ENCODE data around the gene KRT4.
"Not testable (repeated sequence)": the region's sequence is repeated elsewhere in the genome, so short reads cannot be mapped to it uniquely, and the experiment has no call there.

KRT4 gene

DNA sequence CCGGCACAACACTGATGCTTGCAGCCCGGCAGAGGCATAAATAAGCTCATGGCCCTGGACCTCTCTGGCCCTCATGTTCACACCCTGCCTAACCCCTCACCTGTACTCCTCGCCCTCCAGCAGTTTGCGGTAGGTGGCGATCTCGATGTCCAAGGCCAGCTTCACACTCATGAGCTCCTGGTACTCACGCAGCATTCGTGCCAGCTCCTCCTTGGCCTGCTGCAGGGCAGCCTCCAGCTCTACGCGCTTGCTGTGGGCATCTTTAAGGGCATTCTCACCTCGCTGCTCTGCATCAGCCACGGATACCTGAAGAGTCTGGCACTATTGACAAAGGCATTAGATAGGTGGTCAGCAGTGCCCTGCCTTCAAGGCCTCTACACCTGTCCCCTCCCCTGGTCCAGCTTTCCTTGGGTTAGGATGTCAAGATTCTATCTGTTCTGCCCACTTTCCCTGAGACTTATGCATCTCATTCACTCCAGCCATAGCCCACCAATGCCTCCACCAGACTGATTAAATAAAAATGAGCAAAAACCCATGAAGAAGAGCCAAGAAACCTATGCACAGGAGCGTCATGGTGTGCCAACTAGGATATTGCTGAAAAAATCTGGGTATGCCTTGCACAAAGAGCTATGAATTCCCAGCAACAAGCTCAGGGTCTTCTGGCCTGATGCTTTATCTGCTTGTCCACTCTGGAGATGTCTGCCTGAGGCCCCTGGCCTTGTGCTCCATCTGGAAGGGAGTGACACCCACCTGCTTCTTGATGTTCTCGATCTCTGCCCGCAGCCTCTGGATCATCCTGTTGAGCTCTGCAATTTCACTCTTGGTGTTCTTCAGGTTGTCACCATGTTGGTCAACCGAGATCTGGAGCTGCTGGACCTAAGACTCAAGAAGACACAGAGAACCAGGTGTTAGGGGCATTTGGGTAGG lies 6.1 kb downstream of the KRT4 start:
- DNase-seq = no peak

DNA sequence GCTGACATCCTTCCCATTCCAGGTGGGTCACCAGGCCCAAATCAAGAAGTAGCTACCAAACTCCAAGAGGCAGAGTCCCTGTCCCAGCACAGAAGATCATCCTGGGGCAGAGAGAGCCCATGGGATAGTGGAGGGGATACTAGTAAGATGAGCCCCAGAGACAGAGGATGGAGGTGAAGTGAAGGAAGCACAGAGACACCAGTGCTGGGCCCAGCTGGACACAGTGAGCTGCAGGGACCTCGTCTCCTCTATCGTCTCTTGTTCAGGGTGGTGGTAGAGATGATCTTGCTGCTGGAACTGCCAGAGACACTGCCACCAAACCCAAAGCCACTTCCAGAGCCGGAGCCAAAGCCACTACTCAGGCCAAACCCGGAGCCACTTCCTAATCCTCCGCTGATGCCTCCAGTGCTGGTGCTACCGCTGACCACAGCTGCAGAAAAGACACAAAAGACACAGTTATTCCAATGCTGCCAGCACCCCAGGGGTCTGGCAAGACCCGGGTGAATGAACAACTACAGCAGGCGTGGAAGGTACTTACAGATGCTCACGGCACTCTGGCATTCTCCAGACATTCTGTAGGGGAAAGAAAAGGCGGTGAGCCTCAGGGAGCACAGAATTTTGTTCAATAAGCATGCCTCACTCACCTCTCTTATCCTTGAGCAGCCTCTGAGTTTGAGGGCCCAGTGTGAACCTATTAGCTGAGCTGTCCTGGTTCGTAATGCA lies 6.9 kb downstream of the KRT4 start:
- DNase-seq = no peak

DNA sequence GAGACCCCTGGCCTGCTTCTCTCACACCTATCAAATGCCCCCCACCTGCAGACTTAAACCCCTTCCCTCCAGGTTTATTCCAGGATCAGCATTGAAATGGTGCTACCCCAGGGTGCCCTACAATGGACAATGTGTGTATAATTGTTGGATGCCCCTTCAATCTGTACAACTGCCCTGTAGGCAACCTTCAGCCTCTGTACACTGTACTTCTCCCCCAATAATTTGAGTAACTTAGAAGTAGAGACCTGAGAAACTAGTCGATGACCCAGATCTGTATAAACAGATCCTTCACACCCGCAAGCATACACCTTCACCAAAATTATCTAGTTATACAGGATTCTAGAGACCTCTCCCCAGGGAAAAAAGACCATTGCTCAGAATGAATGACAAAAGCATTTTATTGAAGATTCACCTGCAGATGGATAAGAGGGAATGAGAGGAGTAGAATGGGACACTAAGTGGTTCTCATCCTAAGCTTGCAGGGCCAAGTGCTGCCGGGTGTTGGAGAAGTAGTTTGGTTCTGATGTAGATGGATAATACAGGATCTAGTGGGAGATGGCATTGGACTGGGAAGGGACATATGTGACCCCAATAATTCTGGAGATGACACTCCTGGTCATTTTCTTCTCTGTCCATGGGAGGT lies 7.6 kb downstream of the KRT4 start:
- DNase-seq = no peak

DNA sequence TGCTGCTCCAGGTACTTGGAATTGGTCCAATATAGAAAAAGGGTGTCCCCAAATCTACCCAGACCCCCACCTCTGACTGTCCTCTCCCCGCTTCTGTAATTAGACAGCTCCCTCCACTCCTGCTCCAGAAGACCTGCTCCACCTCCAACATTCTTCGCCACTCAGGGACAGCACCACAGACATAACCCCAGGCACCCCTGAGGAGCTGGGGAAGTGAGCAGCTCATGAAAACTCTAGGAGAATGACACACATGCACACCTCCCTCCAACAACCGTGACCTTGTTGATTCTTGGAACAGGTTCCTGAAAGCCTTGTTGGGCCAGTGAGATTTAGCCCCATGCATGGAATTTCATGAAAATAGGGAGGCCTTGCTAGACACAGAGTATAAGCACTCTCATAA lies 8.2 kb downstream of the KRT4 start:
- no peak for DNase-seq

GRCh38 chr12:52805000-52805399 lies 8.9 kb downstream of the KRT4 start:
- DNase-seq = no peak

GRCh38 chr12:52802442-52802841 lies 11.5 kb downstream of the KRT4 start:
- no peak for DNase-seq

GRCh38 chr12:52801773-52802172 lies 12.1 kb downstream of the KRT4 start:
- DNase-seq = no peak

- DNase-seq = no peak
Measured at GRCh38 chr12:52800259-52800917, 13.5 kb downstream of the KRT4 start.

DNA sequence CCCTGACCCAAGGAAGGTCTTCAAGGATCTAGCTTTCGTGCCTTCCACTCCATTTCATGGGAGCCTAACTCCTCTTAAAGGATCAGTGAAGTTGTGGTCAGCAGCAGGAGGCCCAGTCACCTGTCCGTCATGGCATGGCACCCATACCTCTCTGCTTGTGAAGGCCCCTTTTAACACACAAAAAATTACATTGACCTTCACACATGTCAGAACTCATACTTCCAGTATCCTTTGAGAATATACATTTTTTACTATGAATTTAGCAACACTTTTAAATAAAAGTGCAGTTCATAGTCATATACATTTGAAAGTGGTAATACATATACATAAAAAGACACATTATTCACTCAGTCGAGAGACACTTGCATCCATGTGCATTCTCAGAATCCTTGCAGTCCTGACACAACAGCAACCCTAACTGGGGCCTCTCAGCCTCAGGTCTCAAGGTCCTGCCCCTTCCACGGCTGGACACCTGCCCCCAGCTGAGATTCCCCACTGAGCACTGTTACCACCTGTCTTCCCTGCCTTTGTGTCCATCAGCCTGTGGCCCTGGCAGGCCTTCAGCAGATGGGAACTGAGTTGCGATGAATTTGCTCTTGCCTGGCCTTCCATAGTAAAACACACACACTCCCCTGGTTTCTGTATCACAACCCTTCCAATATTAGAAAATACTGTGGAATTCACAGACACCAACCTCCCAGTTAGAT lies 14.3 kb downstream of the KRT4 start:
- no peak for DNase-seq

GRCh38 chr12:52798671-52799504 lies 15.0 kb downstream of the KRT4 start:
- no peak for DNase-seq

- no peak for DNase-seq
Measured at GRCh38 chr12:52798003-52798670, 15.8 kb downstream of the KRT4 start.

DNA sequence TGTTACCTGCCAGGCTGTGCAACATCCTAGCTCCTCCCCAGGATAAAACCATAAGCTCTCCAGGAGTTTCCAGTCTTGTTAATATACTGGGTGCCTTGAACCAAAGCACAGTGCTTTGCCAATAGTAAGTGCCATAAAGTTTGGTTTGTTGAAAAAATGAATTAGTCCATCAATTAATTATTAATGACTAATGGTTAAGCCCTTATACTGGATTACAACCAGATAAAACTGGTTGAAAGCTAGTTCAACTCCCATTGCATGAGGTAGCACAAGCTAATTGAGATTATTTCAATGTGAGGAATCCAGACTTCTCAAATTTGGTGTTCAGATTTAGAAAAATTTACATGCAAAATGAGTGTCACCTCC lies 16.4 kb downstream of the KRT4 start:
- DNase-seq = no peak

- no peak for DNase-seq
Measured at GRCh38 chr12:52796839-52797528, 16.9 kb downstream of the KRT4 start.

GRCh38 chr12:52796429-52796794 lies 17.5 kb downstream of the KRT4 start:
- no peak for DNase-seq

DNA sequence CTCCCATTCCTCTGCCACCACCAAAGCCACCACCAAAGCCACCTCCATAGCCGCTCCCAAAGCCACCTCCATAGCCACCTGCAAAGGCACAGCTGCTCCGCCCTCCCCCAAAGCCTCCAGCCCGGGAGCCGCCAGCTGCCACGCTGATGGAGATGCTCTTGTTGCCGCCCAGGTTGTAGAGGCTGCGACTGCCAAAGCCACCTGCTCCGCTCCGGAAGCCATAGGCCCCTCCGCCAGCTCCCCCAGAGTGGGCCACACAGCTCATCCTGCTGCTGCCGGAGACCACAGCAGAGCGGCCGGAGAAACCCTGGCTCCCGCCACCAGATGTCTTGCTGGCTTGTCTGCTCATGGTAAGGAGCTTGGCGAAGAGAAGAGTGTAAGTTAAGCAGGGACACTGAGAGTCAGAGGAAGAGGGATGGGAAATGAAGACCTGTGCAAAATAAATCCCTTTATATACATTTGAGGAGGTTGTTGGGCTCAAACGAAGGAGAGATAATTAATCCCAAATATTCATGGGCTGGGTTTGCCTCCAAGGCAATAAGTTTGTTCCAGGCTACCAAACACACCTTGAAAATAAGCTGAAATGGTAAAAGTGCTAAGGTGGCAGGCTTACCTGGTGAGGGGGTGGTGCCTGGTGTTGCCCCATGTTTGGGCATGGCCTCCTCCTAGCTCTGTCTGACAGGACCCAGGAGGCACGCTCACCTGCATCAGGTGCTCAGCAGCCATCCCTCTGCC lies 18.1 kb downstream of the KRT4 start, which contains the start of gene KRT3:
Gene KRT3 (minus strand): TSS at position 424 of the 735 bp plus-strand sequence. CDS start 75 bp downstream, at position 349.
- DNase-seq = no peak

DNA sequence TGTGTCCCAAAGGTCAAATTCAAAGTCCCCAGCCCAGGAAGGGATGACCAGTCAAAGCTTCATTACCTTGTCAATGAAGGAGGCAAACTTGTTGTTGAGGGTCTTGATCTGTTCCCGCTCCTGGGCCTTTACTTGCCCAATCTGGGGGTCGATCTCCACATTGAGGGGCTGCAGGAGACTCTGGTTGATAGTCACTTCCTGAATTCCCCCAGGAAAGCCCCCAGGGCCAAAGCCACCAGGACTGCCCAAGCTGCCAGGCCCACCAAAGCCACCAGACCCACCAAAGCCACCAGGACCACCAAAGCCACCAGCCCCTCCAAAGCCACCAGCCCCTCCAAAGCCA lies 18.6 kb downstream of the KRT4 start:
- not testable (repeated sequence) for DNase-seq

GRCh38 chr12:52794479-52795331 lies 19.2 kb downstream of the KRT4 start:
- DNase-seq = no peak

- DNase-seq = no peak
Measured at GRCh38 chr12:52792185-52793029, 21.5 kb downstream of the KRT4 start.
